Measurements from ENCODE around the gene TMEM168. TPM values are rescaled to one million over a fixed set of nuclear protein-coding genes. Genes with fewer than 3 reads are reported as not detected.
A peak's percentile ranks its signal among the peaks of the same experiment; 100 is the strongest.

TMEM168 gene
- total RNA-seq, 1 donor from 2014 or later = 13.8 TPM

DNA sequence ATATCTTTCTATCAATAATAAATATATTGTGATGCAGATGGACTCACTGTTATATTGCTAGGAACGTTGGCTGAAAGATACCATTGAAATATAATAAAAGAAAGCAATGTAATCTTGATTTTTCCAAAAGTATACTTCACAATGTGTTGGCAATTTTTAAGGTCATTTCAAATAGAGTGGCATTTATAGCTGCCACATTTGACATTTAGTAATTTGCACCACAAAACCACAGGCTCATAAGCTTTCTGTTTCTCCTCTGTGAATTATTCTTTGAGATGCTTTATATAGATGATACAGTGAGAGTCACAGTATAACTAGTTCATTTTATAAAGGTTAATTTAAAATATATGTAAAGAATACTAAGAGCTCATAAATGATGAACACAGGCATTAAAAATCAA, 44.6 kb downstream of the TMEM168 start:
- Mint-ChIP-seq H3K9me3 (ENCODE audit: unreplicated experiment) (no peaks in the 10 kb centered on the region), H3K4me3 (ENCODE audit: unreplicated experiment) (no peak overlapping the region), H3K4me1 (ENCODE audit: low read depth, unreplicated experiment) (no peaks in the 10 kb centered on the region), H3K27me3 (ENCODE audit: unreplicated experiment) (no peaks in the 10 kb centered on the region), H3K36me3 (ENCODE audit: unreplicated experiment) (no peaks in the 10 kb centered on the region), H3K27ac (ENCODE audit: unreplicated experiment) (no peak overlapping the region)
- no peak for DNase-seq
- no peak for TF ChIP-seq CTCF (IDR thresholded peaks at IDR 0.05; ENCODE audit: partially characterized antibody, unreplicated experiment)

DNA sequence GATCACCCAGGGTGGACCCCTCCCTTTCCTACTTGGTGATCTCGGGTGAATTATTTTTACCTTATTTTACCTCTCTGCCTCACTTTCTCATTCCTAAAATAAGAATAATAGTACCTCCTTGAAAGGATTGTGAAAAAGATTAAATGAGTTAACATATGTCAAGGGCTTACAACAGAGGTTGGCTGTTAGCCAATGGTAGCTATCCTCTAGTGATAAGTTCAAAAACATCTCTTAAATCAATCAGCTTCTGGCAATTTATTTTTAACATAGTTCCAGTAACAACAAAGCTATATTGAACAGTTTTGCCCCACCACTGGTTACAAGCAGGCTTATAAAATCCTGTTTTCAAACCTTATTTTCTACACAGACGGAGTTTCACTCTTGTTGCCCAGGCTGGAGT, 45.4 kb downstream of the TMEM168 start:
- H3K27ac Mint-ChIP-seq (ENCODE audit: unreplicated experiment) = no peak overlapping the region
- no peak overlapping the region for H3K4me3 Mint-ChIP-seq (ENCODE audit: unreplicated experiment)
- no peaks in the 10 kb centered on the region for H3K27me3 Mint-ChIP-seq (ENCODE audit: unreplicated experiment)
- no peak for DNase-seq
- no peak for TF ChIP-seq CTCF (IDR thresholded peaks at IDR 0.05; ENCODE audit: partially characterized antibody, unreplicated experiment)
- H3K36me3 Mint-ChIP-seq (ENCODE audit: unreplicated experiment) = no peaks in the 10 kb centered on the region
- H3K9me3 Mint-ChIP-seq (ENCODE audit: unreplicated experiment) = no peaks in the 10 kb centered on the region
- H3K4me1 Mint-ChIP-seq (ENCODE audit: low read depth, unreplicated experiment) = no peaks in the 10 kb centered on the region

DNA sequence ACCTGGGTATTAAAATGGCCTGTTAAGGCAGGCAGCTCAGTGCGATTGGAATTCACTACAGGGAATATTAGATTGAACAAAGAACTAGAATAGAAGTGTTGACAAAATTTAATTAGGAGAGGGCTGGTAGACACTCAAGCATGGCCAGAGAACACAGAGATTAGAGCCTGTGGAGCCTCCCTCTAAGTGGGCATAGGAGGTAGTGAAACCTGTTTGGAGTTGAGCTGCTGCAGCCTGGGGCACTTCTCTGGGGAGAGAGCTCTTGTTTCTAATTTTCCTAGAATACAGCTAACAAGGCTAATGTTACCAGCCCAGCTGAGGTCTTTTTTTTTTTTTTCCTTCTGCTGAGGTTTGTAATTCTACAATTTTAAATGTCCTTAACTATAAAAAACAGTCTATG, 46.4 kb downstream of the TMEM168 start:
- no peaks in the 10 kb centered on the region for H3K4me1 Mint-ChIP-seq (ENCODE audit: low read depth, unreplicated experiment)
- H3K36me3 Mint-ChIP-seq (ENCODE audit: unreplicated experiment) = peaks cover 3% of the 10 kb centered on the region
- H3K27me3 Mint-ChIP-seq (ENCODE audit: unreplicated experiment) = no peaks in the 10 kb centered on the region
- H3K27ac Mint-ChIP-seq (ENCODE audit: unreplicated experiment) = no peak overlapping the region
- TF ChIP-seq CTCF (IDR thresholded peaks at IDR 0.05; ENCODE audit: partially characterized antibody, unreplicated experiment) = no peak
- DNase-seq = peak; percentile 31
- no peak overlapping the region for H3K4me3 Mint-ChIP-seq (ENCODE audit: unreplicated experiment)
- H3K9me3 Mint-ChIP-seq (ENCODE audit: unreplicated experiment) = peaks cover under 1% of the 10 kb centered on the region

DNA sequence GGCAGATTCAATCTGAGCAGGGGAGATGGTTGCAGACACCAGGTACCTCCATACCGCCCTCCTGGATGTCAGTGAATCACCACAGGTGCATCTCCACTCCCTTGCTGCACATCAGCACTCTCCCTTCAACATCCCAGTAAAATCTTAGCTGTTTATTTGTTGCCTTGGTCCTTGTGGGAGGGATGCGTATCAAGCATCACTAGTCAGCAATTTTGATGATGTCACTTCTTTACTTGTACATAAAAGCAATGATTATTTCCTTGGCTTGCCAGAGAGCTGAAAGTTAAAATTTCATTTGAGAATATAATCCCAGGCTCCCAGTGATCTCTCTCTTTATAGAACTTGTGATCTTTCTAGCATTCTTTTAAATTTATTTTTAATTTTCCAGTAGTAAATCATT, 49.5 kb downstream of the TMEM168 start:
- H3K4me1 Mint-ChIP-seq (ENCODE audit: low read depth, unreplicated experiment) = no peaks in the 10 kb centered on the region
- H3K9me3 Mint-ChIP-seq (ENCODE audit: unreplicated experiment) = peaks cover 3% of the 10 kb centered on the region
- no peak overlapping the region for H3K4me3 Mint-ChIP-seq (ENCODE audit: unreplicated experiment)
- no peak for DNase-seq
- H3K27ac Mint-ChIP-seq (ENCODE audit: unreplicated experiment) = no peak overlapping the region
- H3K27me3 Mint-ChIP-seq (ENCODE audit: unreplicated experiment) = no peaks in the 10 kb centered on the region
- H3K36me3 Mint-ChIP-seq (ENCODE audit: unreplicated experiment) = peaks cover 6% of the 10 kb centered on the region
- TF ChIP-seq CTCF (IDR thresholded peaks at IDR 0.05; ENCODE audit: partially characterized antibody, unreplicated experiment) = no peak

DNA sequence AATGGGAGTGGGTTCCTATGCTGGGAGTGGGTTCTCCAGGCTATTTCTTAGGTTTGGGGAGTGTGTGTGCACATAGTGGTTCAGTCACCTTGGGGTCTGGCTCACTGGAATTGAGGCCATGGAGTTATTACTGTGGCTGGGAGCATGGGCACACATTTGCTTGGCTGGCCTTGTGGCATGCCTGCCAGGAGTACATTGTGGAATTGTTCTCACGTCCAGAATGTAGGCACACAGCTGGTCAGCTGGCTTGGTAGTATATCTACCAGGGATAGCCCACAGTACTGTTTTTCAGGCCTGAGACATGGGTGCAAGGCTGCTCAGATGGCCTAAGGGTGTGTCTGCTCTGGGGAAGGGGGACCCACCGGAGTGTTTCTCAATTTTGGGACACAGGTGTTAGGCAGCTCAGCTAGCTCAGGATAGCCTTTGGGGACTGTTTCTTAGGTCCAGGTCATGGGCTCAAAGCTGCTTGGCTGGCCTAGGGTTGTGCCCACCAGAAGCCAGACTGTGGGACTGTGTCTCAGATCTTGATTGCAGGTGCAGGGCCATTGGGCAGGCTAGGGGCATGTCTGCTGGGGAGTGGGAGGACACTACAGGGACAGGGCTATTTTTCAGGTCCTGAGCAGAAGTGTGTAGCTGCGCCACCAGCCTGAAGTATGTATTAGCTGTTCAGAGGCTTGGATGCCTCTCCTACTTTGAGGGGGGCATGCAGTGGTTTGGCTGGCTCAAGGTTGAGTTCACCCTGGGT, 50.6 kb downstream of the TMEM168 start:
- H3K36me3 Mint-ChIP-seq (ENCODE audit: unreplicated experiment) = peaks cover 10% of the 10 kb centered on the region
- H3K9me3 Mint-ChIP-seq (ENCODE audit: unreplicated experiment) = peaks cover 3% of the 10 kb centered on the region
- TF ChIP-seq CTCF (IDR thresholded peaks at IDR 0.05; ENCODE audit: partially characterized antibody, unreplicated experiment) = no peak
- H3K4me3 Mint-ChIP-seq (ENCODE audit: unreplicated experiment) = no peak overlapping the region
- no peak for DNase-seq
- no peaks in the 10 kb centered on the region for H3K27me3 Mint-ChIP-seq (ENCODE audit: unreplicated experiment)
- H3K27ac Mint-ChIP-seq (ENCODE audit: unreplicated experiment) = no peak overlapping the region
- H3K4me1 Mint-ChIP-seq (ENCODE audit: low read depth, unreplicated experiment) = no peaks in the 10 kb centered on the region

All from glutamatergic neuron (in vitro differentiated cells).